CD14-positive monocyte (primary cell): ENCODE data around the gene GYPB. TPM values are rescaled to one million over a fixed set of nuclear protein-coding genes. Genes with fewer than 3 reads are reported as not detected.
"Not testable (repeated sequence)": the region's sequence is repeated elsewhere in the genome, so short reads cannot be mapped to it uniquely, and the experiment has no call there.

Experiments
- DNase-seq, 3 donors: peaks; one replicate each; pipeline ENCODE4 v3.0.0-alpha.2; 2011 to 2022
- H2AFZ ChIP-seq: 2 replicates; pipeline ENCODE4 v1.6.0; 2012; ENCODE audit warnings: mild to moderate bottlenecking, low read depth, low read length, inconsistent platforms; ENCODE audit not compliant: insufficient read depth, poor library complexity, severe bottlenecking
- H3K27ac ChIP-seq, 2 donors: 1 replicate in 1 of 2; 2 replicates in 1 of 2; pipeline ENCODE4 v1.5.1; 2012 to 2013; ENCODE audit warnings: low read length in 2 of 2, control low read depth in 1 of 2, inconsistent platforms in 1 of 2, low read depth in 1 of 2, mild to moderate bottlenecking in 1 of 2
- H3K27me3 ChIP-seq, 2 donors: one replicate each; pipeline versions ENCODE4 v1.6.0 to v1.6.1; 2011 to 2013; ENCODE audit warnings: low read length in 2 of 2; ENCODE audit not compliant: control insufficient read depth in 2 of 2, insufficient read depth in 2 of 2
- H3K36me3 ChIP-seq, 2 donors: replicated peaks in 1 of 2; 1 replicate in 1 of 2; 2 replicates in 1 of 2; pipeline versions ENCODE4 v1.5.1 to v1.6.1; 2012 to 2013; ENCODE audit warnings: low read length in 2 of 2, control low read depth in 1 of 2, inconsistent platforms in 1 of 2, mild to moderate bottlenecking in 1 of 2; ENCODE audit not compliant: insufficient read depth in 2 of 2, control insufficient read depth in 1 of 2
- H3K4me1 ChIP-seq, 2 donors: 1 replicate in 1 of 2; 2 replicates in 1 of 2; pipeline versions ENCODE4 v1.5.1 to v1.6.1; 2012 to 2013; ENCODE audit warnings: low read length in 2 of 2, control low read depth in 1 of 2, inconsistent platforms in 1 of 2, mild to moderate bottlenecking in 1 of 2, moderate library complexity in 1 of 2; ENCODE audit not compliant: insufficient read depth in 2 of 2, control insufficient read depth in 1 of 2
- H3K4me2 ChIP-seq: replicated peaks from 2 replicates; pipeline ENCODE3; 2012; ENCODE audit warnings: low read length, moderate library complexity, mild to moderate bottlenecking; ENCODE audit not compliant: poor library complexity, severe bottlenecking; ENCODE audit errors: extremely low read depth
- H3K4me3 ChIP-seq, 3 experiments: fragments of 200-600 bp in 1 of 3; sonication (generic) in 1 of 3; replicated peaks in 1 of 3; 1 replicate in 2 of 3; 2 replicates in 1 of 3; pipeline ENCODE4 v1.5.1; 2011 to 2013; ENCODE audit warnings: low read length in 3 of 3, mild to moderate bottlenecking in 3 of 3, control low read depth in 2 of 3, low read depth in 2 of 3, inconsistent platforms in 1 of 3, moderate library complexity in 1 of 3
- H3K79me2 ChIP-seq: 2 replicates; pipeline ENCODE4 v1.6.0; 2012; ENCODE audit warnings: mild to moderate bottlenecking, control low read depth, inconsistent platforms, low read length, moderate library complexity; ENCODE audit not compliant: insufficient read depth
- H3K9ac ChIP-seq: 2 replicates; pipeline ENCODE4 v1.6.0; 2017; ENCODE audit warnings: low read length, mild to moderate bottlenecking; ENCODE audit not compliant: insufficient read depth, poor library complexity, severe bottlenecking
- H3K9me3 ChIP-seq, 2 donors: replicated peaks in 1 of 2; 1 replicate in 1 of 2; 2 replicates in 1 of 2; pipeline versions ENCODE4 v1.5.1 to v1.6.1; 2012 to 2013; ENCODE audit warnings: low read length in 2 of 2, control low read depth in 1 of 2; ENCODE audit not compliant: control insufficient read depth in 1 of 2, insufficient read depth in 1 of 2
- H4K20me1 ChIP-seq: 2 replicates; pipeline ENCODE4 v1.6.0; 2012; ENCODE audit warnings: mild to moderate bottlenecking, low read length, control low read depth, moderate library complexity; ENCODE audit not compliant: insufficient read depth
- H3K27ac Mint-ChIP-seq, 7 donors: one replicate each; pipeline ENCODE4 v1.8.0; 2020; ENCODE audit warnings: mild to moderate bottlenecking in 7 of 7, mixed read lengths in 7 of 7, moderate library complexity in 6 of 7, inconsistent platforms in 2 of 7
- H3K27me3 Mint-ChIP-seq, 3 donors: one replicate each; pipeline ENCODE4 v1.8.0; 2021 to 2022; ENCODE audit warnings: low read depth in 3 of 3, mild to moderate bottlenecking in 3 of 3, mixed read lengths in 3 of 3, moderate library complexity in 3 of 3, inconsistent platforms in 1 of 3
- H3K36me3 Mint-ChIP-seq, 2 donors: one replicate each; pipeline ENCODE4 v1.8.0; 2020; ENCODE audit warnings: mixed read lengths in 2 of 2, inconsistent platforms in 1 of 2, mild to moderate bottlenecking in 1 of 2
- H3K4me1 Mint-ChIP-seq: one replicate; pipeline ENCODE4 v1.8.0; 2020; ENCODE audit warnings: mild to moderate bottlenecking, mixed read lengths
- H3K4me3 Mint-ChIP-seq, 2 donors: one replicate each; pipeline ENCODE4 v1.8.0; 2020; ENCODE audit warnings: mild to moderate bottlenecking in 2 of 2, mixed read lengths in 2 of 2, moderate library complexity in 1 of 2
- H3K9me3 Mint-ChIP-seq, 7 donors: one replicate each; pipeline ENCODE4 v1.8.0; 2020 to 2022; ENCODE audit warnings: mixed read lengths in 7 of 7, mild to moderate bottlenecking in 6 of 7, moderate library complexity in 6 of 7, inconsistent platforms in 2 of 7
- WGBS: methylation state at CpG from one replicate; pipeline ENCODE4 v1.1.5; 2013; ENCODE audit warnings: missing lambda C conversion rate; ENCODE audit not compliant: insufficient coverage; 5-methylcytosine and 5-hydroxymethylcytosine counted together
- intact Hi-C, 2 donors: fragments of 100-400 bp; cut with micrococcal nuclease; formaldehyde crosslinking; loops; one replicate each; pipeline versions ENCODE4 v1.15.0 to v1.15.1; 2023
- polyA plus RNA-seq, 3 donors: library from polyadenylated mRNA; depleted of rRNA in 1 of 3; unstranded in 2 of 3; stranded (reverse) in 1 of 3; fragments of 300-500 nt in 2 of 3; fragments of >200 nt in 1 of 3; fragmentation: Illumina TruSeq in 2 of 3; gene quantifications; 1 replicate in 2 of 3; 2 replicates in 1 of 3; pipeline ENCODE4 v1.2.3, GENCODE V29; 2012 to 2021
- TF ChIP-seq, protein P1 (sequence below): fragments of 200-600 bp; IDR thresholded peaks from one replicate; pipeline ENCODE4 v1.8.0; 2022; ENCODE audit warnings: antibody characterized with exemption, mild to moderate bottlenecking

GYPB gene
- polyA plus RNA-seq, 3 donors: not detected

DNA sequence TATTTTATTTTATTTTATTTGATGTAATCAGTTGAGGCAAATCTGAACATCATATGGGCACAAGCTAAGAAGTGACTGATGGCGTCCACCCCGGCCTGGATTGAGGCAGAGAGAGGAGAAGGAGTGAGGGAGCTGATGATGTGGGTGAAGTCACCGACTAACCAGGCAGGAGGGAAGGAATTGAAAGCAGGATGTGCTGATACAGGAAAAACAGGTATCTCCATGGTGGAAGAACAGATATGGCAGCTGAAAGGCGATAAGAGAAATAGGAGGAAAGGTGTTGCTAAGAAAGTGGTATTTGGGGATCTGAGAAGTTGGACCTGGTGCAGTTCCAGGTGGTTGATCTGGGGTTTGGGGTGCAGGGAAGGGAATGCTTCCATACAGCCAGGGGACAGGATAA lies 37.6 kb upstream of the GYPB start:
- H3K27me3 Mint-ChIP-seq: no peaks in the 10 kb centered on the region
- no peaks in the 10 kb centered on the region for H3K79me2 ChIP-seq
- no peak overlapping the region for H3K9ac ChIP-seq
- H4K20me1 ChIP-seq: no peaks in the 10 kb centered on the region
- H3K4me2 ChIP-seq: no peak overlapping the region
- H3K36me3 Mint-ChIP-seq: no peaks in the 10 kb centered on the region
- TF ChIP-seq, protein P1, sequence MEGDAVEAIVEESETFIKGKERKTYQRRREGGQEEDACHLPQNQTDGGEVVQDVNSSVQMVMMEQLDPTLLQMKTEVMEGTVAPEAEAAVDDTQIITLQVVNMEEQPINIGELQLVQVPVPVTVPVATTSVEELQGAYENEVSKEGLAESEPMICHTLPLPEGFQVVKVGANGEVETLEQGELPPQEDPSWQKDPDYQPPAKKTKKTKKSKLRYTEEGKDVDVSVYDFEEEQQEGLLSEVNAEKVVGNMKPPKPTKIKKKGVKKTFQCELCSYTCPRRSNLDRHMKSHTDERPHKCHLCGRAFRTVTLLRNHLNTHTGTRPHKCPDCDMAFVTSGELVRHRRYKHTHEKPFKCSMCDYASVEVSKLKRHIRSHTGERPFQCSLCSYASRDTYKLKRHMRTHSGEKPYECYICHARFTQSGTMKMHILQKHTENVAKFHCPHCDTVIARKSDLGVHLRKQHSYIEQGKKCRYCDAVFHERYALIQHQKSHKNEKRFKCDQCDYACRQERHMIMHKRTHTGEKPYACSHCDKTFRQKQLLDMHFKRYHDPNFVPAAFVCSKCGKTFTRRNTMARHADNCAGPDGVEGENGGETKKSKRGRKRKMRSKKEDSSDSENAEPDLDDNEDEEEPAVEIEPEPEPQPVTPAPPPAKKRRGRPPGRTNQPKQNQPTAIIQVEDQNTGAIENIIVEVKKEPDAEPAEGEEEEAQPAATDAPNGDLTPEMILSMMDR: no peak
- H2AFZ ChIP-seq: no peak overlapping the region
- no peaks in the 10 kb centered on the region for H3K27me3 ChIP-seq
- H3K9me3 Mint-ChIP-seq: peaks cover 2 to 12% (median 11%) of the 10 kb centered on the region in 7 donors
- no peak overlapping the region for H3K4me3 ChIP-seq
- intact Hi-C loops: no loop called here
- H3K4me1 Mint-ChIP-seq: peaks cover 12% of the 10 kb centered on the region
- no peaks in the 10 kb centered on the region for H3K4me1 ChIP-seq
- no peak overlapping the region for H3K4me3 Mint-ChIP-seq
- H3K36me3 ChIP-seq: no peaks in the 10 kb centered on the region
- DNase-seq: no peak
- peaks cover 0 to 6% of the 10 kb centered on the region in 2 donors for H3K9me3 ChIP-seq
- H3K27ac Mint-ChIP-seq: no peak overlapping the region
- no peak overlapping the region for H3K27ac ChIP-seq
- 96% methylated on average over 4 of the region's 4 CpGs for WGBS

- H3K4me1 Mint-ChIP-seq, H3K27ac ChIP-seq, H3K79me2 ChIP-seq, H3K4me3 Mint-ChIP-seq, DNase-seq, H3K4me3 ChIP-seq, H4K20me1 ChIP-seq, H3K4me2 ChIP-seq, H3K27me3 ChIP-seq, intact Hi-C loops, H3K9ac ChIP-seq, H3K36me3 Mint-ChIP-seq, H3K9me3 Mint-ChIP-seq, H3K9me3 ChIP-seq, H3K4me1 ChIP-seq, H3K27ac Mint-ChIP-seq, H3K36me3 ChIP-seq, H2AFZ ChIP-seq, H3K27me3 Mint-ChIP-seq: not testable (repeated sequence)
- no CpG with 5 or more reads among the region's 3 CpGs for WGBS
Measured at GRCh38 chr4:144055336-144055735, 36.2 kb upstream of the GYPB start.

DNA sequence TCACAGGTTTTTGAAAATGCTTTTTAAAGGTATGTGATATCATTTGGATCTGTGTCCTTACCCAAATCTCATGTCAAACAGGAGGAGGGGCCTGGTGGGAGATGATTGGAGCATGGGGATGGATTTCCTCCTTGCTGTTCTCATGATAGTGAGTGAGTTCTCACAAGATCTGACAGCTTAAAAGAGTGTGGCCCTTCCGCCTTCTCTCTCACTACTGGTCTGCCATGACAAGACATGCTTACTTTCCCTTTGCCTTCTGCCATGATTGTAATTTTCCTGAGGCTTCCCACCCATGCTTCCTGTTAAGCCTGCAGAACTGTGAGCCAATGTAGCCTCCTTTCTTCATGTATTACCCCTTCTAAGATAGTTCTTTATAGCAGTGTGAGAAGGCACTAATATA lies 32.3 kb upstream of the GYPB start:
- H3K9me3 Mint-ChIP-seq, H3K79me2 ChIP-seq, H3K9me3 ChIP-seq, intact Hi-C loops, H3K4me2 ChIP-seq, H3K36me3 Mint-ChIP-seq, H3K36me3 ChIP-seq, H4K20me1 ChIP-seq, H3K27me3 ChIP-seq, H3K9ac ChIP-seq, H3K27ac ChIP-seq, H3K4me1 ChIP-seq, H2AFZ ChIP-seq, H3K4me1 Mint-ChIP-seq, H3K27me3 Mint-ChIP-seq, DNase-seq, H3K4me3 Mint-ChIP-seq, H3K4me3 ChIP-seq, H3K27ac Mint-ChIP-seq: not testable (repeated sequence)
- WGBS: 100% methylated on average over 1 of the region's 1 CpG

GRCh38 chr4:144050631-144051030 lies 31.5 kb upstream of the GYPB start:
- H3K27me3 Mint-ChIP-seq, H3K27ac ChIP-seq, H3K4me3 ChIP-seq, H3K9me3 Mint-ChIP-seq, H3K36me3 ChIP-seq, H3K9me3 ChIP-seq, H4K20me1 ChIP-seq, H3K4me1 ChIP-seq, H3K4me3 Mint-ChIP-seq, H3K4me1 Mint-ChIP-seq, H3K9ac ChIP-seq, H3K27me3 ChIP-seq, H3K4me2 ChIP-seq, H3K79me2 ChIP-seq, H2AFZ ChIP-seq, H3K36me3 Mint-ChIP-seq, DNase-seq, H3K27ac Mint-ChIP-seq, intact Hi-C loops: not testable (repeated sequence)
- no CpG with 5 or more reads among the region's 2 CpGs for WGBS
